K562 (cell line): ENCODE measurements around the gene B3GALT4. TPM values are rescaled to one million over a fixed set of nuclear protein-coding genes. Genes with fewer than 3 reads are reported as not detected.

ENCODE experiments used
- BHLHE40 ChIP-seq: IDR thresholded peaks from 2 replicates; pipeline ENCODE4 v1.6.1; 2011; ENCODE audit warnings: low read length, improper control_type of control experiment
- CAMTA2 ChIP-seq: fragments of 250-450 bp; sonication (Bioruptor Pico); conservative IDR thresholded peaks from 2 replicates; pipeline ENCODE4 v1.5.1; 2022
- CC2D1A ChIP-seq: fragments of 450-650 bp; IDR thresholded peaks from 2 replicates; pipeline ENCODE4 v1.6.1; 2017; ENCODE audit warnings: mild to moderate bottlenecking
- CHD2 ChIP-seq: IDR thresholded peaks from 2 replicates; pipeline ENCODE4 v1.6.1; 2011; ENCODE audit warnings: low read depth, low read length
- CREM ChIP-seq: IDR thresholded peaks from 2 replicates; pipeline ENCODE4 v1.6.1; 2014; ENCODE audit warnings: antibody characterized with exemption, low read depth
- ELF1 ChIP-seq: fragments of 200-800 bp; sonication (Bioruptor generic); IDR thresholded peaks from 2 replicates; pipeline ENCODE4 v1.6.1; 2016; ENCODE audit warnings: missing genetic modification characterization, missing compliant biosample characterization
- FOXJ2 ChIP-seq: fragments of 200-800 bp; sonication (Bioruptor generic); IDR thresholded peaks from 2 replicates; pipeline ENCODE4 v1.6.1; 2016; ENCODE audit warnings: missing genetic modification characterization, missing compliant biosample characterization
- FOXJ3 ChIP-seq: sonication (generic); formaldehyde crosslinking; IDR thresholded peaks from 2 replicates; pipeline ENCODE4 v1.4.0; 2020; ENCODE audit warnings: mild to moderate bottlenecking, missing genetic modification reagents
- FOXK2 ChIP-seq, 2 experiments: fragments of 450-650 bp; IDR thresholded peaks in 1 of 2; conservative IDR thresholded peaks in 1 of 2; 2 replicates each; pipeline ENCODE4 v1.6.1; 2016; ENCODE audit warnings: low read depth in 2 of 2, mild to moderate bottlenecking in 1 of 2
- HDAC1 ChIP-seq, 2 experiments: fragments of 450-650 bp; IDR thresholded peaks; 2 replicates each; pipeline ENCODE4 v1.6.1; 2016 to 2017; ENCODE audit warnings: inconsistent platforms in 1 of 2, mild to moderate bottlenecking in 1 of 2, moderate library complexity in 1 of 2
- JUND ChIP-seq, 2 experiments: IDR thresholded peaks; 2 replicates in 1 of 2; 3 replicates in 1 of 2; pipeline ENCODE4 v1.6.1; 2011; ENCODE audit warnings: borderline replicate concordance in 2 of 2, low read depth in 2 of 2, low read length in 2 of 2, improper control_type of control experiment in 1 of 2, missing biosample characterization in 1 of 2, missing genetic modification characterization in 1 of 2, missing genetic modification reagents in 1 of 2
- MCM3 ChIP-seq: fragments of 450-650 bp; IDR thresholded peaks from 2 replicates; pipeline ENCODE4 v1.6.1; 2016
- MTA1 ChIP-seq: fragments of 450-650 bp; IDR thresholded peaks from 2 replicates; pipeline ENCODE4 v1.6.1; 2017; ENCODE audit warnings: borderline replicate concordance
- NR2C1 ChIP-seq, 2 experiments: fragments of 450-650 bp; IDR thresholded peaks; 2 replicates each; pipeline ENCODE4 v1.6.1; 2017; ENCODE audit warnings: mild to moderate bottlenecking in 2 of 2, antibody characterized with exemption in 1 of 2, inconsistent platforms in 1 of 2, missing compliant biosample characterization in 1 of 2, missing genetic modification characterization in 1 of 2
- NR2C2 ChIP-seq, 2 experiments: fragments of 200-800 bp in 1 of 2; sonication (Bioruptor generic) in 1 of 2; sonication (generic) in 1 of 2; formaldehyde crosslinking in 1 of 2; IDR thresholded peaks; 2 replicates each; pipeline versions ENCODE4 v1.6.1 to v1.8.0; 2016 to 2022; ENCODE audit warnings: mild to moderate bottlenecking in 1 of 2, missing compliant biosample characterization in 1 of 2, missing genetic modification characterization in 1 of 2, missing genetic modification reagents in 1 of 2
- POU5F1 ChIP-seq: fragments of 150-350 bp; IDR thresholded peaks from 2 replicates; pipeline ENCODE4 v1.6.1; 2014; ENCODE audit warnings: borderline replicate concordance, low read length, low read depth, mild to moderate bottlenecking; ENCODE audit not compliant: partially characterized antibody
- TEAD2 ChIP-seq: fragments of 450-650 bp; IDR thresholded peaks from 2 replicates; pipeline ENCODE4 v1.6.1; 2016; ENCODE audit warnings: missing genetic modification characterization, control low read depth, missing compliant biosample characterization
- ZNF143 ChIP-seq: sonication (generic); formaldehyde crosslinking; IDR thresholded peaks from 2 replicates; pipeline ENCODE4 v1.9.0; 2022; ENCODE audit warnings: mild to moderate bottlenecking, missing genetic modification reagents
- ZNF384 ChIP-seq: IDR thresholded peaks from 2 replicates; pipeline ENCODE4 v1.6.1; 2012; ENCODE audit warnings: low read depth, low read length, improper control_type of control experiment
- ZNF586 ChIP-seq: fragments of 450-650 bp; formaldehyde crosslinking; conservative IDR thresholded peaks from 2 replicates; pipeline ENCODE4 v1.4.0; 2020; ENCODE audit warnings: mild to moderate bottlenecking, moderate library complexity
- ZNF77 ChIP-seq: fragments of 250-450 bp; sonication (Bioruptor Pico); IDR thresholded peaks from 2 replicates; pipeline ENCODE4 v1.5.0; 2020
- ZSCAN32 ChIP-seq: fragments of 450-650 bp; formaldehyde crosslinking; IDR thresholded peaks from 2 replicates; pipeline ENCODE4 v1.4.0; 2020; ENCODE audit warnings: mild to moderate bottlenecking, moderate library complexity
- polyA plus RNA-seq, 8 experiments: library from polyadenylated mRNA; depleted of rRNA in 4 of 8; stranded (reverse) in 5 of 8; unstranded in 3 of 8; fragments of >200 nt; fragmentation: Nextera tagmentation in 2 of 8; fragmentation: Illumina TruSeq in 1 of 8; extraction: Ambion mirVana in 2 of 8; extraction: Trizol in 1 of 8; gene quantifications; 2 replicates each; pipeline versions ENCODE4 v1.2.1 to v1.2.3, GENCODE V29; 2011 to 2014; ENCODE audit warnings: inconsistent platforms in 1 of 8, missing spikeins in 1 of 8
- total RNA-seq, 7 experiments: library from RNA; depleted of rRNA in 6 of 7; stranded (reverse); fragments of >200 nt in 6 of 7; fragmentation: Illumina TruSeq in 2 of 7; extraction: Trizol in 2 of 7; gene quantifications; 2 replicates each; pipeline versions ENCODE4 v1.2.1 to v1.2.3, GENCODE V29; 2011 to 2021; ENCODE audit warnings: low replicate concordance in 1 of 7
- TF ChIP-seq, protein P1 (sequence below): fragments of 450-650 bp; IDR thresholded peaks from 2 replicates; pipeline ENCODE4 v1.6.1; 2016; ENCODE audit warnings: borderline replicate concordance
- TF ChIP-seq, protein P2 (sequence below): sonication (generic); formaldehyde crosslinking; IDR thresholded peaks from 2 replicates; pipeline ENCODE4 v1.8.0; 2022; ENCODE audit warnings: missing genetic modification reagents, mild to moderate bottlenecking, borderline replicate concordance

The B3GALT4 gene
- total and polyA plus RNA-seq, 9 of the 15 experiments (the other 6 are each of a cell fraction or from before 2014, with no cell fraction given): 0.11 to 1.3 (median 0.53) TPM; not detected in 1

DNA sequence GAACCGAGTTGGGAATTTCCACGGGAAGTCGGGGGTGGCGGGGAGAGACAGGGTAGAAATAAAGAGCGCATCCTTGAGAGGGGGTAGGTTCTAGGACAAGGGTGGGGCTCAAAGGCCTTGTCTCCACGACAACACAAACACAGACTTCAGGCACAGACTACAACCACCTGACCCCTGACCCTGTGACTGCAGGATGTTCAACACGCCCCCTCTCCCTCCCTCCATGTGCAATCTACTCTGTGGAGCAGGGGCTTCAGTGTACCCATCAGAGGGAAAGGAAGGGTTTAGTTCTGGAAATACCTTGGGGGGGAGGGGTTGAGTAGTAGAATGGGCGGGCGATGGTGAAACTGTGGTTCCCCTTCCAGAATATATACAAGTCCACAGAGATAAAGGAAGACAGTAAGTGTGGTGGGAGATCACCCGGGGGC lies 37.6 kb downstream of the B3GALT4 start (continued):
- TF ChIP-seq ZNF586 (CRISPR knock-in tag) (no peak), FOXK2 (conservative IDR thresholded peaks at IDR 0.05 in 1 of 2, IDR thresholded peaks at IDR 0.05 in 1 of 2; ENCODE audit: low read depth in 2 of 2) (peak; percentile 43 to 54; a peak in 2 of 4 replicates), POU5F1 (no peak), ZNF384 (no peak), ELF1 (tag) (no peak), CC2D1A (no peak), CHD2 (peak; percentile 44; the same call in 1 of the 2 replicates), ZNF77 (no peak), BHLHE40 (peak; percentile 42; the same call in 1 of the 2 replicates), FOXJ3 (peak; percentile 77), ZSCAN32 (CRISPR knock-in tag) (no peak), NR2C2 (CRISPR knock-in tag; IDR thresholded peaks at IDR 0.05) (peak; percentile 93), NR2C2 (tag; IDR thresholded peaks at IDR 0.05) (peak; percentile 97), FOXJ2 (peak; percentile 97), JUND (IDR thresholded peaks at IDR 0.05; ENCODE audit: borderline replicate concordance, low read depth, low read length) (0 out of 2 replicates have a peak, but pooled peaks have one; percentile 13), JUND (tag; IDR thresholded peaks at IDR 0.05; ENCODE audit: borderline replicate concordance, low read depth, low read length) (0 out of 3 replicates have a peak, but pooled peaks have one; percentile 25), MTA1 (peak; percentile 12; the same call in 1 of the 2 replicates), MCM3 (no peak), TEAD2 (tag) (no peak), CAMTA2 (CRISPR knock-in tag) (peak; percentile 91; the same call in 1 of the 2 replicates), ZNF143 (CRISPR knock-in tag) (no peak), HDAC1 (IDR thresholded peaks at IDR 0.05) (peak in 1 of 2 experiments; percentile 74; a peak in 2 of 4 replicates), CREM (peak; percentile 60), NR2C1 (IDR thresholded peaks at IDR 0.05) (peak; percentile 93), NR2C1 (tag; IDR thresholded peaks at IDR 0.05) (peak; percentile 96)
- TF ChIP-seq, protein P1, sequence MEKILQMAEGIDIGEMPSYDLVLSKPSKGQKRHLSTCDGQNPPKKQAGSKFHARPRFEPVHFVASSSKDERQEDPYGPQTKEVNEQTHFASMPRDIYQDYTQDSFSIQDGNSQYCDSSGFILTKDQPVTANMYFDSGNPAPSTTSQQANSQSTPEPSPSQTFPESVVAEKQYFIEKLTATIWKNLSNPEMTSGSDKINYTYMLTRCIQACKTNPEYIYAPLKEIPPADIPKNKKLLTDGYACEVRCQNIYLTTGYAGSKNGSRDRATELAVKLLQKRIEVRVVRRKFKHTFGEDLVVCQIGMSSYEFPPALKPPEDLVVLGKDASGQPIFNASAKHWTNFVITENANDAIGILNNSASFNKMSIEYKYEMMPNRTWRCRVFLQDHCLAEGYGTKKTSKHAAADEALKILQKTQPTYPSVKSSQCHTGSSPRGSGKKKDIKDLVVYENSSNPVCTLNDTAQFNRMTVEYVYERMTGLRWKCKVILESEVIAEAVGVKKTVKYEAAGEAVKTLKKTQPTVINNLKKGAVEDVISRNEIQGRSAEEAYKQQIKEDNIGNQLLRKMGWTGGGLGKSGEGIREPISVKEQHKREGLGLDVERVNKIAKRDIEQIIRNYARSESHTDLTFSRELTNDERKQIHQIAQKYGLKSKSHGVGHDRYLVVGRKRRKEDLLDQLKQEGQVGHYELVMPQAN: peak; percentile 72
- TF ChIP-seq, protein P2, sequence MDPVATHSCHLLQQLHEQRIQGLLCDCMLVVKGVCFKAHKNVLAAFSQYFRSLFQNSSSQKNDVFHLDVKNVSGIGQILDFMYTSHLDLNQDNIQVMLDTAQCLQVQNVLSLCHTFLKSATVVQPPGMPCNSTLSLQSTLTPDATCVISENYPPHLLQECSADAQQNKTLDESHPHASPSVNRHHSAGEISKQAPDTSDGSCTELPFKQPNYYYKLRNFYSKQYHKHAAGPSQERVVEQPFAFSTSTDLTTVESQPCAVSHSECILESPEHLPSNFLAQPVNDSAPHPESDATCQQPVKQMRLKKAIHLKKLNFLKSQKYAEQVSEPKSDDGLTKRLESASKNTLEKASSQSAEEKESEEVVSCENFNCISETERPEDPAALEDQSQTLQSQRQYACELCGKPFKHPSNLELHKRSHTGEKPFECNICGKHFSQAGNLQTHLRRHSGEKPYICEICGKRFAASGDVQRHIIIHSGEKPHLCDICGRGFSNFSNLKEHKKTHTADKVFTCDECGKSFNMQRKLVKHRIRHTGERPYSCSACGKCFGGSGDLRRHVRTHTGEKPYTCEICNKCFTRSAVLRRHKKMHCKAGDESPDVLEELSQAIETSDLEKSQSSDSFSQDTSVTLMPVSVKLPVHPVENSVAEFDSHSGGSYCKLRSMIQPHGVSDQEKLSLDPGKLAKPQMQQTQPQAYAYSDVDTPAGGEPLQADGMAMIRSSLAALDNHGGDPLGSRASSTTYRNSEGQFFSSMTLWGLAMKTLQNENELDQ: 0 out of 2 replicates have a peak, but pooled peaks have one; percentile 67
